B cell (primary cell): ENCODE data around the gene TRMT112. TPM values are rescaled to one million over a fixed set of nuclear protein-coding genes. Genes with fewer than 3 reads are reported as not detected.

ENCODE experiments used
- ATAC-seq: fragments of 200-7000 bp; cut with Tn5 transposase; one replicate; pipeline ENCODE4 v1.10.0; 2021; ENCODE audit warnings: low read depth, mild to moderate bottlenecking, moderate number of reproducible peaks, moderate library complexity
- CTCF ChIA-PET: fragments of 350-600 bp; sonication (Branson Sonifier 250); formaldehyde crosslinking; loops from one replicate; lab custom pipeline; 2021; ENCODE audit warnings: antibody characterized with exemption, inconsistent platforms; lab: Charles Lee
- POLR2A ChIA-PET: fragments of 350-600 bp; sonication (Branson Sonifier 250); formaldehyde crosslinking; loops from one replicate; lab custom pipeline; 2021; ENCODE audit warnings: antibody characterized with exemption; lab: Charles Lee
- DNase-seq: peaks from one replicate; pipeline ENCODE4 v3.0.0; 2013
- H2AFZ ChIP-seq: 2 replicates; pipeline ENCODE4 v1.6.1; 2012; ENCODE audit warnings: mild to moderate bottlenecking, low read depth, low read length; ENCODE audit not compliant: insufficient read depth, poor library complexity, severe bottlenecking
- H3K27ac ChIP-seq, 2 donors: 1 replicate in 1 of 2; 2 replicates in 1 of 2; pipeline ENCODE4 v1.5.1; 2012 to 2013; ENCODE audit warnings: low read length in 2 of 2, mild to moderate bottlenecking in 2 of 2, moderate library complexity in 1 of 2
- H3K27me3 ChIP-seq, 4 experiments: fragments of 200-600 bp in 1 of 4; sonication (generic) in 1 of 4; replicated peaks in 1 of 4; 1 replicate in 2 of 4; 2 replicates in 2 of 4; pipeline versions ENCODE4 v1.6.1 to v1.7.0; 2013 to 2016; ENCODE audit warnings: low read length in 3 of 4, mild to moderate bottlenecking in 2 of 4, mixed read lengths in 1 of 4, moderate library complexity in 1 of 4; ENCODE audit not compliant: insufficient read depth in 4 of 4, control insufficient read depth in 3 of 4; ENCODE audit errors: control extremely low read depth in 1 of 4
- H3K36me3 ChIP-seq, 2 experiments: replicated peaks in 1 of 2; 1 replicate in 1 of 2; 2 replicates in 1 of 2; pipeline versions ENCODE4 v1.6.1 to v1.7.1; 2013; ENCODE audit warnings: low read length in 1 of 2; ENCODE audit not compliant: insufficient read depth in 2 of 2, control insufficient read depth in 1 of 2; ENCODE audit errors: control extremely low read depth in 1 of 2, extremely low read depth in 1 of 2
- H3K4me1 ChIP-seq, 2 donors: fragments of 200-600 bp in 1 of 2; sonication (generic) in 1 of 2; 1 replicate in 1 of 2; 2 replicates in 1 of 2; pipeline versions ENCODE4 v1.5.1 to v1.6.1; 2013 to 2017; ENCODE audit warnings: low read length in 2 of 2; ENCODE audit not compliant: control insufficient read depth in 2 of 2, insufficient read depth in 2 of 2
- H3K4me2 ChIP-seq: replicated peaks from 2 replicates; pipeline ENCODE3; 2012; ENCODE audit warnings: mild to moderate bottlenecking, low read depth, low read length; ENCODE audit not compliant: poor library complexity, severe bottlenecking
- H3K4me3 ChIP-seq, 5 experiments: fragments of 200-600 bp in 1 of 5; sonication (generic) in 1 of 5; 1 replicate in 3 of 5; 2 replicates in 2 of 5; pipeline versions ENCODE4 v1.5.1 to v1.7.0; 2011 to 2016; ENCODE audit warnings: low read length in 4 of 5, mild to moderate bottlenecking in 4 of 5, low read depth in 2 of 5, control low read depth in 1 of 5, moderate library complexity in 1 of 5; ENCODE audit not compliant: insufficient read depth in 1 of 5; ENCODE audit errors: control extremely low read depth in 1 of 5, extremely low read depth in 1 of 5
- H3K79me2 ChIP-seq: fragments of 200-600 bp; sonication (generic); one replicate; pipeline ENCODE4 v1.6.0; 2016; ENCODE audit warnings: low read length; ENCODE audit not compliant: control insufficient read depth, insufficient read depth
- H3K9ac ChIP-seq: fragments of 200-600 bp; sonication (generic); 2 replicates; pipeline ENCODE4 v1.6.1; 2017; ENCODE audit warnings: mild to moderate bottlenecking, low read length, moderate library complexity
- H3K9me3 ChIP-seq, 3 donors: one replicate each; pipeline versions ENCODE4 v1.6.1 to v1.7.1; 2013; ENCODE audit warnings: low read length in 2 of 3; ENCODE audit not compliant: control insufficient read depth in 2 of 3, insufficient read depth in 1 of 3; ENCODE audit errors: control extremely low read depth in 1 of 3
- H4K20me1 ChIP-seq: 2 replicates; pipeline ENCODE4 v1.6.0; 2012; ENCODE audit warnings: mild to moderate bottlenecking, low read length; ENCODE audit not compliant: insufficient read depth, control insufficient read depth, poor library complexity, severe bottlenecking
- H3K27ac Mint-ChIP-seq: one replicate; pipeline ENCODE4 v1.8.0; 2021; ENCODE audit warnings: mixed read lengths
- H3K27me3 Mint-ChIP-seq: one replicate; pipeline ENCODE4 v1.8.0; 2021; ENCODE audit warnings: mixed read lengths
- H3K4me1 Mint-ChIP-seq: one replicate; pipeline ENCODE4 v1.8.0; 2021; ENCODE audit warnings: mixed read lengths
- H3K4me3 Mint-ChIP-seq: one replicate; pipeline ENCODE4 v1.8.0; 2021; ENCODE audit warnings: mixed read lengths
- H3K9me3 Mint-ChIP-seq: one replicate; pipeline ENCODE4 v1.8.0; 2022; ENCODE audit warnings: mixed read lengths; ENCODE audit not compliant: insufficient read depth
- EZH2 ChIP-seq: IDR thresholded peaks from 2 replicates; pipeline ENCODE4 v1.6.1; 2012; ENCODE audit warnings: borderline replicate concordance, low read depth, mild to moderate bottlenecking, moderate library complexity, low read length; ENCODE audit not compliant: insufficient read depth, poor library complexity, severe bottlenecking
- WGBS: methylation state at CpG from one replicate; pipeline ENCODE4 v1.1.5; 2013; ENCODE audit warnings: missing lambda C conversion rate; ENCODE audit not compliant: insufficient coverage; 5-methylcytosine and 5-hydroxymethylcytosine counted together
- intact Hi-C: fragments of 100-400 bp; cut with micrococcal nuclease; formaldehyde crosslinking; loops from one replicate; pipeline ENCODE4 v1.10.0; 2022
- polyA plus RNA-seq: library from polyadenylated mRNA; depleted of rRNA; stranded (reverse); fragments of >200 nt; gene quantifications from 2 replicates; pipeline ENCODE4 v1.2.3, GENCODE V29; 2012
- total RNA-seq, 2 donors: library from RNA; stranded (reverse); fragments of 120-200 nt in 1 of 2; gene quantifications; 1 replicate in 1 of 2; 2 replicates in 1 of 2; pipeline versions ENCODE4 v1.2.3 to v1.2.4, GENCODE V29; 2013 to 2022
- TF ChIP-seq, protein P1 (sequence below): fragments of 200-600 bp; IDR thresholded peaks from one replicate; pipeline ENCODE4 v1.8.0; 2022; ENCODE audit warnings: antibody characterized with exemption, mild to moderate bottlenecking

The TRMT112 gene
- total and polyA plus RNA-seq, 2 donors (not counting 1 experiment from before 2014, with no cell fraction given) = 133 to 231 TPM

GRCh38 chr11:64340671-64341335, 23.4 kb upstream of the TRMT112 start:
- H3K4me1 Mint-ChIP-seq = peaks cover 57% of the 10 kb centered on the region
- DNase-seq (peak; percentile 89), ATAC-seq (peak; percentile 59)
- no peaks in the 10 kb centered on the region for H3K27me3 ChIP-seq
- ChIA-PET POLR2A (interaction anchor here (0.6 to 3.4 kb wide), 7 partner anchors 9 to 438 kb away, joined by 3 to 50 read pairs (median 8); partner anchors contain the start of genes ESRRA, PRDX5, SF1 and TRMT112), CTCF (interaction anchor here (1.1 to 5.5 kb wide), 5 partner anchors 9 to 149 kb away, joined by 3 to 63 read pairs (median 21); partner anchors contain the start of genes ESRRA, PRDX5 and TRMT112)
- H3K27ac ChIP-seq = peak overlapping the region; percentile 89 to 100
- peak overlapping the region; percentile 89 for H3K4me3 Mint-ChIP-seq
- H3K27ac Mint-ChIP-seq = peak overlapping the region; percentile 94
- H4K20me1 ChIP-seq = peaks cover 51% of the 10 kb centered on the region
- WGBS = 16% methylated on average over 26 of the region's 33 CpGs
- no peaks in the 10 kb centered on the region for H3K9me3 ChIP-seq
- peaks cover 4 to 46% of the 10 kb centered on the region in 2 experiments for H3K36me3 ChIP-seq
- TF ChIP-seq, protein P1, sequence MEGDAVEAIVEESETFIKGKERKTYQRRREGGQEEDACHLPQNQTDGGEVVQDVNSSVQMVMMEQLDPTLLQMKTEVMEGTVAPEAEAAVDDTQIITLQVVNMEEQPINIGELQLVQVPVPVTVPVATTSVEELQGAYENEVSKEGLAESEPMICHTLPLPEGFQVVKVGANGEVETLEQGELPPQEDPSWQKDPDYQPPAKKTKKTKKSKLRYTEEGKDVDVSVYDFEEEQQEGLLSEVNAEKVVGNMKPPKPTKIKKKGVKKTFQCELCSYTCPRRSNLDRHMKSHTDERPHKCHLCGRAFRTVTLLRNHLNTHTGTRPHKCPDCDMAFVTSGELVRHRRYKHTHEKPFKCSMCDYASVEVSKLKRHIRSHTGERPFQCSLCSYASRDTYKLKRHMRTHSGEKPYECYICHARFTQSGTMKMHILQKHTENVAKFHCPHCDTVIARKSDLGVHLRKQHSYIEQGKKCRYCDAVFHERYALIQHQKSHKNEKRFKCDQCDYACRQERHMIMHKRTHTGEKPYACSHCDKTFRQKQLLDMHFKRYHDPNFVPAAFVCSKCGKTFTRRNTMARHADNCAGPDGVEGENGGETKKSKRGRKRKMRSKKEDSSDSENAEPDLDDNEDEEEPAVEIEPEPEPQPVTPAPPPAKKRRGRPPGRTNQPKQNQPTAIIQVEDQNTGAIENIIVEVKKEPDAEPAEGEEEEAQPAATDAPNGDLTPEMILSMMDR = no peak
- no peak for TF ChIP-seq EZH2
- no peaks in the 10 kb centered on the region for H3K27me3 Mint-ChIP-seq
- peak overlapping the region; percentile 56 for H2AFZ ChIP-seq
- peaks cover 41% of the 10 kb centered on the region for H3K79me2 ChIP-seq
- peaks cover 30 to 39% of the 10 kb centered on the region in 2 donors for H3K4me1 ChIP-seq
- peak overlapping the region; percentile 94 for H3K9ac ChIP-seq
- intact Hi-C loops = loop anchor here (1.0 kb wide), 4 partner anchors 14 to 156 kb away; partner anchors contain the start of genes ESRRA and PRDX5
- H3K4me3 ChIP-seq = peak overlapping the region; percentile 16 to 89 (median 81)
- H3K9me3 Mint-ChIP-seq = no peaks in the 10 kb centered on the region
- H3K4me2 ChIP-seq = peak overlapping the region; percentile 98
